GM19328 (cell line): ENCODE measurements around the gene GNPTAB.
A peak's percentile ranks its signal among the peaks of the same experiment; 100 is the strongest.
"Not testable (repeated sequence)": the region's sequence is repeated elsewhere in the genome, so short reads cannot be mapped to it uniquely, and the experiment has no call there.

Source experiments
- ATAC-seq: cut with Tn5 transposase; IDR thresholded peaks from one replicate; pipeline ENCODE4 v1.9.1; 2021; ENCODE audit warnings: mild to moderate bottlenecking, moderate library complexity; ENCODE audit not compliant: unreplicated experiment

Gene GNPTAB

DNA sequence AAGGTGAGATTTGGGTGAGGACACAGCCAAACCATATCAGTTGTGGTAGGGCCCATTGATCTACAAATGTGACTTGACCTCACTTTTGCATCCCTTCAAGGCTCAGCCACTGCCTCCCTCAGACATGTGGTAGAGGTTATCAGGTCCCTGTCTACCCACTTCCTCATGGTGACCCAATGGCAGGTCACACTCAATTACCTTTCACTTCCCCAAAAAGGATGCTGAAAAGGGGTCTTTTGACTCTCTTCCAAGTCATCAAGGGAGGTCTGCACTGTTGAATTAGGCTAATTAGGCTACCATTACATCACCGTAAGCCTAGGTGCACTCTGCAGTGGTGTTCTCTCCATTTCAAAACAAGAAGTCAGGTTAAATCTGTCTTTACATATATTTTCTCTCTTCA, 24.0 kb upstream of the GNPTAB start:
- ATAC-seq = peak; percentile 55

GRCh38 chr12:101852998-101853397, 22.2 kb upstream of the GNPTAB start:
- ATAC-seq = no peak

DNA sequence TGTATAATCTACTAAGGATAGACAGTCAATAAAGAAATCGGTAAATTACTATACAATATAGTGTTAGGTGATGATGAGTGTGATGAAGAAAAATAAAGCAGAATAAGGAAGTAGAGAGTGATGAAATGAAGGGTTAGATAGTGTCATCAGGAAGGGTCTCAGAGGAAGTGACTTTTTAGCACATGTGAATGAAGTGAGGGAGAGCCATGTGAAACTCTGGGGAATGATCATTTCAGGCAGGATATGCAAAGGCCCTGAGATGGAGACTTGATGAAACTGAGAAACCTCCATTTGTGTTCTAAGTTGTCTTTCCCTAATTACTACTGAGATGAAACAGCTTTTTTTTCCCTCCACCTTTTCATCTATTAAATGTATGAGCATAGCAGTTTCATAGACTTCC, 19.4 kb upstream of the GNPTAB start:
- no peak for ATAC-seq

GRCh38 chr12:101847325-101847724, 16.6 kb upstream of the GNPTAB start:
- no peak for ATAC-seq

DNA sequence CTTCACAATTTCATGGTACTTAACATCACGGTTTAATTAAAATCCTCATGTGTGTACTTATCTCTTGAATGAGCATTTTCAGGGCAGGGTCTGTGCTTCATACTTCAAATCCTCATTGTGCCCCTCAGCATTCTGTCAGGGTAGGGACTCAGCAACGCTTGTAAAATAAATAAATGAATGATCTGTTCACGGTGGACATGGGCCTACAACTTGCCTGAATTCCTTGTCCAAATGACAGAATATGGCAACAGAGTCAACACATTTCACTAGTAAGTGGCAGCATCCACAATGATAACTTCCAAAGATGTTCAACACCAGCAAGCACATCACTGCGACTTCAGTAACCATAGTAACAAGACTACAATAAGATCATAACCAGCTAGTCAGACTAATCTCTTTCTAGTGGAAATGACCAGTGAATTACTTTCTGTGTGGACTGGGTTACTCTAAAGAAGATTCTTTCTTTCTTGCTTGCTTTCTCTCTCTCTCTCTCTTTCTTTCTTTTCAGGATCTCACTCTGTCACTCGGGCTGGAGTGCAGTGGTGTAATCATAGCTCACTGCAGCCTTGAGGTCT, 14.5 kb upstream of the GNPTAB start:
- no peak for ATAC-seq

GRCh38 chr12:101841069-101841468, 10.3 kb upstream of the GNPTAB start:
- no peak for ATAC-seq

DNA sequence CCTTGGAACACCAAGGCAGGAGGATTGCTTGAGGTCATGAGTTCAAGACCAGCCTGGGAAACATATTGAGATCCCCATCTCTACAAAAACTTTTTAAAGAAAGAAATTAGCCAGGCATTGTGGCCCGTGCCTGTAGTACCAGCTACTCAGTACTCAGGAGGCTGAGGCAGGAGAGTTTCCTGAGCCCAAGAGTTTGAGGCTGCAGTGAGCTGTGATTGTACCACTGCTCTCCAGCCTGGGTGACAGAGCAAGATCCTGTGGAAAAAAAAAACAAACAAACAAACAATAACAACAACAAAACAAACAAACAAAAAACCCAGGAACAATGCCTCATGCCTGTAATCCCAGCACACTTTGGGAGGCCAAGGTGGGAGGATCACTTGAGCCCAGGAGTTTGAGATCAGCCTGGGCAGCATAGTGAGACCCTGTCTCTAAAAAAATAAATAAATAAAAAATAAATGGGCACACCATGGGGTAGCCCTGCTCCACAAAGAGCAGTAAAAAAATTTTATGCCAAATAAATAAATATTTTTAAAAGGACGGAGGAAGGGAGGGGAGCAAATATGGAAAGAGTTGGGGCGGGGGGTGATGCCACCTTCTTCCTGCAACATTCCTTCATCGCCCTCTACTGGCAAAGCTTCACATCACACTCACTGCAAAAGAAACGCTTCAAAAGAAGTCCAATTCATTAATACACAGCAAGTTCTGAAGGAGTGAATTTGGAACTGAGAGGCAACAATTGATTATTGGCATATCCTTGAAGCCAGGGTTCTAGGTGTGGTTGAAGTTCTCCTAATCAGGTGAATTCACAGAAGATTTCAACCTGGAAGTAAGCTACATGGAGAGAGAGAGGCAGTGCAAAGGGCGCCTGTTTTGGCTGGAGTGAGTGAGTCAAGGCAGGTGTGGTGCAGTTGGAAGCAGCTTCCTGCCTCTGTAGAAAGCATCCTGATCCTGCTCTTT, 8.8 kb upstream of the GNPTAB start:
- ATAC-seq = no peak

GRCh38 chr12:101838628-101839323, 8.0 kb upstream of the GNPTAB start:
- no peak for ATAC-seq

- ATAC-seq = no peak
These were observed 1.3 kb upstream of the GNPTAB start for GRCh38 chr12:101832030-101832429.

DNA sequence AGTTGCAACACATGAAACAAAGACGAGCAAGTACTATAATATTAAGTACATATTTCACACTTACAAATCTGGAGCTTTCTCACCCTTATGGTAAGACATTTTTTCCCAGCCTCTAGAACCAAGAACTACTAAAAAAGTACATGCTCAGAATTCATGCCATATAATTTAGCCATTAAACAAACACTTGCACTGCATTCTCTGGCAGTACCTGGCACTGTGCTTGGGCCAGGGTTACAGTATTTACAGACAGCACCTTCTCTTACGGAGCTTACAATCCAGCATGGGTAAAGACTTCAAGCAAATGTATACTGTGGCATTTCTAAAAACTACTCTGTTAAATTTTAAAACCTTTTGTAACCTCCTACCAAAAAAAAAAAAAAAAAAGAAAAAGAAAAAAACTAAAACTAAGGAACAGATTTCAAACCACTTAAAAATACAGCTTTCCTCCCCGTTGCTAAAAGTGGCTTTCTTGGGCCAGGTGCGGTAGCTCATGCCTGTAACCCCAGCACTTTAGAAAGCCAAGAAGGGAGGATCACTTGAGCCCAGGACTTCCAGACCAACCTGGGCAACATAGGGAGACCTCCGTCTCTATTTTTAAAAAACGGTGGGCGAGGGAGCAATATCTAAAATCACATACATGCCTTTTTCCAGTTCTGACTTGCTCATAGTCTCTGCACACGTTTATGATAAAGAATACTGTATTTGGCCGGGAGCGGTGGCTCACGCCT, 956 bp downstream of the GNPTAB start:
- ATAC-seq = peak; percentile 1

- no peak for ATAC-seq
These were observed 2.1 kb downstream of the GNPTAB start for GRCh38 chr12:101828463-101829196.

DNA sequence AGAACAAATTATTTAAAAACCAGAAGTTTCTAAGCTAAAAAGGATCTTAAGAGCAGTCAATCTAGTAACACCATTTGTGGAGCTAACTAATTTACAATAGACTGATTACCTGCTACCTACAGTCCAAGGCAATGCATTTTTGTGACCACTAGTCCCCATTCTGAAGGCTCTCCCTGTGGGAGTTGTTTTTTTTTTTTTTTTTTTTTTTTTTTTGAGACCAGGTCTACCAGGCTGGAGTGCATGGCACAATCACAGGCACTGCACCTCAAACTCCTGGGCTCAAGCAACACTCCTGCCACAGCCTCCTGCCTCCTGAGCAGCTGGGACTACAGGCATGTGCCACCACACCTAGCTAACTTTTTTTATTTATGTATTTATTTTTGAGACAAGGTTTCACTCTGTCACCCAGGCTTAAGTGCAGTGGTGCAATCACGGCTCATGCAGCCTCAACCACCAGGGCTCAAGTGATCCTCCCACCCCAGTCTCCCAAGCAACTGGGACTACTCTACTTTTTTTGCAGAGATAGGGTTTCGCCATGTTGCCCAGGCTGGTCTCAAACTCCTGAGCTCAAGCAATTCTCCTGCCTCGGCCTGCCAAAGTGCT, 3.9 kb downstream of the GNPTAB start:
- no peak for ATAC-seq

- ATAC-seq = no peak
These were observed 5.9 kb downstream of the GNPTAB start for GRCh38 chr12:101824831-101825230.

DNA sequence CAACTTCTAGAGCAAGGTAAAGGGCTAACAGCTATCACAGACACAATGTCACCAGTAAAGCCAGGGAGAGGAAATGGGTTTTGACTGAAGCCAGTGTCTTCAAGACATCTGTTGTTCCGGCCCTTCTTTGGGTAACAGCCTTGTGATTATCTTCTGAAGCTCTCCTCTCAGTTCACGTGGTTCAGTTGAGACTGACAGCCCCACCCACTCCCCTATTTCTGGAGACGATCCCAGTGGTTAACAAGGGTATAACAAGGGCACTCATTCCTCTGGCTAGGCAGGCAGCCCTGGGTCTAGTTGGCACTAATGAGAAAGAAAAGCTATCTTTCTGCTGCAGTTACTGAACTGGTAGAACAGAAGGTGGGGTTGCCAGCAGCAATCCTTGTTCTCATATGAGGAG, 6.9 kb downstream of the GNPTAB start:
- peak; percentile 73 for ATAC-seq

GRCh38 chr12:101823039-101823438, 7.7 kb downstream of the GNPTAB start:
- no peak for ATAC-seq

GRCh38 chr12:101819467-101819866, 11.3 kb downstream of the GNPTAB start:
- no peak for ATAC-seq

GRCh38 chr12:101818689-101819088, 12.1 kb downstream of the GNPTAB start:
- ATAC-seq = not testable (repeated sequence)

GRCh38 chr12:101813117-101813516, 17.6 kb downstream of the GNPTAB start:
- ATAC-seq = no peak

DNA sequence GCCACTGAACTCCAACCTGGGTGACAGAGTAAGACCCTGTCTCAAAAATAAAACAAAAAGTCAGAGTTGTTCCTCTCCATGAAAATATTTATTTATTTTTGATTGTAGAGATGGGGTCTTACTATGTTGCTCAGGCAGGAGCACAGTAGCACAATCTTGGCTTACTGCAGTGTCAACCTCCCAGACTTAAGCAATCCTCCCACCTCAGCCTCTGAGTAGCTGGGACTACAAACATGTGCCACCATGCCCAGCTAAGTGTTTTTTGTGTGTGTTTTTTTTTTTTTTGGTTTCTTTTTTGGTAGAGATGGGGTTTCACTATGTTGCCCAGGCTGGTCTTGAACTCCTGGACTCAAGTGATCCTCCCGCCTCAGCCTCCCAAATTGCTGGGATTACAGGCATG, 18.0 kb downstream of the GNPTAB start:
- not testable (repeated sequence) for ATAC-seq

DNA sequence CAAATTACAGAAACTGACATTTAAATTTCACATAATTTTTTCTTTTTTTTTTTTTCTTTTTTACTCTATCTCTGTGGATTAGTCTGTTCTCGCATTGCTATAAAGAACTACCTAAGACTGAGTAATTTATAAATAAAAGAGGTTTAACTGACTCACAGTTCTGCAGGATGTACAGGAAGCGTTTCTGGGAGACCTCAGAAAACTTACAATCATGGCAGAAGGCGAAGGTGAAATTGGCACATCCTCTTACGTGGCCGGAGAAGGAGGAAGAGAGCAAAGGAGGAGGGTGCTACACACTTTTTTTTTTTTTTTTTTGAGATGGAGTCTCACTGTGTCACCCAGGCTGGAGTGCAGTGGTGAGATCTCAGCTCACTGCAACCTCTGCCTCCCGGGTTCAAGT, 19.4 kb downstream of the GNPTAB start:
- ATAC-seq = not testable (repeated sequence)
